HEK293 (cell line): ENCODE data around the gene CSNK1G1.

Source experiments
- CTCF ChIA-PET: fragments of 350-600 bp; formaldehyde crosslinking; extraction: SDS; loops from one replicate; lab custom pipeline; 2021; ENCODE audit warnings: antibody characterized with exemption; lab: Yijun Ruan, JAX
- POLR2A ChIA-PET: fragments of 300-600 bp; formaldehyde crosslinking; extraction: SDS; loops from one replicate; lab custom pipeline; 2020; ENCODE audit warnings: antibody characterized with exemption, inconsistent platforms; lab: Yijun Ruan, JAX
- H3K27ac ChIP-seq: fragments of 200-500 bp; sonication (Bioruptor generic); 2 replicates; pipeline ENCODE4 v1.5.1; 2014; ENCODE audit warnings: low read depth, low read length, control low read depth, inconsistent platforms; ENCODE audit errors: extremely low read depth
- H3K36me3 ChIP-seq, 2 experiments: fragments of 200-500 bp in 1 of 2; sonication (Bioruptor generic) in 1 of 2; 1 replicate in 1 of 2; 2 replicates in 1 of 2; pipeline ENCODE4 v1.5.1; 2014 to 2017; ENCODE audit warnings: inconsistent platforms in 2 of 2, low read length in 2 of 2; ENCODE audit not compliant: control insufficient read depth in 2 of 2, insufficient read depth in 1 of 2
- H3K4me1 ChIP-seq: fragments of 200-500 bp; sonication (Bioruptor generic); 2 replicates; pipeline ENCODE4 v1.5.1; 2014; ENCODE audit warnings: mild to moderate bottlenecking, low read length, inconsistent platforms; ENCODE audit not compliant: control insufficient read depth, insufficient read depth
- H3K4me3 ChIP-seq: 2 replicates; pipeline ENCODE4 v1.5.1; 2011; ENCODE audit warnings: low read depth, mild to moderate bottlenecking, control low read depth, low read length, moderate library complexity
- H3K9me3 ChIP-seq: fragments of 200-500 bp; sonication (Bioruptor generic); 2 replicates; pipeline ENCODE4 v1.5.1; 2014; ENCODE audit warnings: low read depth, low read length, inconsistent platforms; ENCODE audit not compliant: control insufficient read depth, insufficient read depth
- ATF2 ChIP-seq: fragments of 450-650 bp; formaldehyde crosslinking; IDR thresholded peaks from 2 replicates; pipeline ENCODE4 v1.5.1; 2016; ENCODE audit warnings: missing biosample characterization, missing genetic modification characterization, low read depth
- BCL6B ChIP-seq: fragments of 450-650 bp; formaldehyde crosslinking; IDR thresholded peaks from 2 replicates; pipeline ENCODE4 v1.5.1; 2017; ENCODE audit warnings: missing biosample characterization, missing genetic modification characterization
- KLF1 ChIP-seq: fragments of 450-650 bp; formaldehyde crosslinking; IDR thresholded peaks from 2 replicates; pipeline ENCODE4 v1.5.1; 2016; ENCODE audit warnings: missing biosample characterization, missing genetic modification characterization
- KLF16 ChIP-seq: fragments of 450-650 bp; formaldehyde crosslinking; IDR thresholded peaks from 2 replicates; pipeline ENCODE4 v1.5.1; 2017; ENCODE audit warnings: missing biosample characterization, missing genetic modification characterization
- ZBTB1 ChIP-seq: fragments of 450-650 bp; formaldehyde crosslinking; IDR thresholded peaks from 2 replicates; pipeline ENCODE4 v1.5.1; 2016; ENCODE audit warnings: missing biosample characterization, missing genetic modification characterization
- ZBTB10 ChIP-seq: fragments of 450-650 bp; formaldehyde crosslinking; IDR thresholded peaks from 2 replicates; pipeline ENCODE4 v1.5.1; 2016; ENCODE audit warnings: missing biosample characterization, missing genetic modification characterization
- ZBTB6 ChIP-seq: fragments of 450-650 bp; formaldehyde crosslinking; IDR thresholded peaks from 2 replicates; pipeline ENCODE4 v1.5.1; 2017; ENCODE audit warnings: missing biosample characterization, missing genetic modification characterization
- ZFP41 ChIP-seq: fragments of 450-650 bp; formaldehyde crosslinking; IDR thresholded peaks from 2 replicates; pipeline ENCODE4 v1.5.1; 2016; ENCODE audit warnings: missing biosample characterization, missing genetic modification characterization, borderline replicate concordance
- ZNF175 ChIP-seq: fragments of 450-650 bp; formaldehyde crosslinking; IDR thresholded peaks from 2 replicates; pipeline ENCODE4 v1.5.1; 2016; ENCODE audit warnings: missing biosample characterization, missing genetic modification characterization
- ZNF341 ChIP-seq: fragments of 450-650 bp; formaldehyde crosslinking; IDR thresholded peaks from 2 replicates; pipeline ENCODE4; 2016; ENCODE audit warnings: low read depth, missing biosample characterization, missing genetic modification characterization
- ZNF658 ChIP-seq: fragments of 450-650 bp; formaldehyde crosslinking; IDR thresholded peaks from 2 replicates; pipeline ENCODE4; 2016; ENCODE audit warnings: missing biosample characterization, missing genetic modification characterization
- ZNF660 ChIP-seq: fragments of 450-650 bp; IDR thresholded peaks from 2 replicates; pipeline ENCODE4 v1.5.1; 2018; ENCODE audit warnings: missing biosample characterization, mild to moderate bottlenecking, missing genetic modification characterization

CSNK1G1 gene

GRCh38 chr15:64180235-64180824, 175.6 kb downstream of the CSNK1G1 start:
- ChIA-PET POLR2A (no interaction called here), CTCF (no interaction called here)
- TF ChIP-seq ATF2 (tag by site-specific recombination) (peak; percentile 66; the same call in 1 of the 2 replicates), ZBTB10 (tag by site-specific recombination) (no peak)
- H3K9me3 ChIP-seq = no peaks in the 10 kb centered on the region
- H3K4me3 ChIP-seq = no peak overlapping the region
- no peaks in the 10 kb centered on the region; the same call in 1 of the 2 replicates for H3K4me1 ChIP-seq
- H3K36me3 ChIP-seq = peaks cover 0 to 22% of the 10 kb centered on the region in 2 experiments; a peak in 2 of 3 replicates
- no peak overlapping the region for H3K27ac ChIP-seq

- ChIA-PET CTCF (interaction anchor here (1.2 kb wide), 1 partner anchor 13 kb away, joined by 4 read pairs; no protein-coding TSS in a partner anchor), POLR2A (interaction anchor here (0.5 kb wide), 1 partner anchor 11 kb away, joined by 5 read pairs; no protein-coding TSS in a partner anchor)
- Histone ChIP-seq H3K4me3 (no peak overlapping the region), H3K4me1 (no peaks in the 10 kb centered on the region; the same call in 1 of the 2 replicates), H3K27ac (no peak overlapping the region)
- TF ChIP-seq ZNF341 (peak; percentile 47; the same call in 1 of the 2 replicates), BCL6B (tag by site-specific recombination) (no peak), KLF1 (tag by site-specific recombination) (peak; percentile 14; the same call in 1 of the 2 replicates)
- TF ChIP-seq, all 188 proteins: peak for 2
- Histone ChIP-seq H3K36me3 (peaks cover 2 to 11% of the 10 kb centered on the region in 2 experiments; a peak in 2 of 3 replicates), H3K9me3 (no peaks in the 10 kb centered on the region)
Measured at GRCh38 chr15:64166102-64166890, 189.7 kb downstream of the CSNK1G1 start.

- no peak overlapping the region for H3K27ac ChIP-seq
- POLR2A ChIA-PET = interaction anchor here (0.6 kb wide), 1 partner anchor 9 kb away, joined by 6 read pairs; no protein-coding TSS in a partner anchor
Measured at GRCh38 chr15:64164436-64164835, 191.5 kb downstream of the CSNK1G1 start.

More at GRCh38 chr15:64164436-64164835, 191.5 kb downstream of the CSNK1G1 start:
- CTCF ChIA-PET = interaction anchor here (0.6 to 1.0 kb wide), 4 partner anchors 15 to 516 kb away, joined by 3 to 4 read pairs (median 4); no protein-coding TSS in a partner anchor
- TF ChIP-seq ZBTB1 (tag by site-specific recombination) (no peak), ZBTB6 (tag by site-specific recombination) (no peak), KLF16 (tag by site-specific recombination) (no peak), ZNF175 (tag by site-specific recombination) (no peak), ZNF660 (tag by site-specific recombination) (no peak), ZNF658 (no peak), ZFP41 (no peak)
- no peak overlapping the region for H3K4me3 ChIP-seq
- no peaks in the 10 kb centered on the region for H3K9me3 ChIP-seq
- H3K4me1 ChIP-seq = no peaks in the 10 kb centered on the region; the same call in 1 of the 2 replicates
- peaks cover 12 to 19% of the 10 kb centered on the region in 2 experiments; a peak in 2 of 3 replicates for H3K36me3 ChIP-seq
